ENCODE results near the gene RNF25. TPM values are rescaled to one million over a fixed set of nuclear protein-coding genes. Genes with fewer than 3 reads are reported as not detected.

Gene RNF25
- total RNA-seq, 1 experiment from 2014 or later, result 40.5 TPM

DNA sequence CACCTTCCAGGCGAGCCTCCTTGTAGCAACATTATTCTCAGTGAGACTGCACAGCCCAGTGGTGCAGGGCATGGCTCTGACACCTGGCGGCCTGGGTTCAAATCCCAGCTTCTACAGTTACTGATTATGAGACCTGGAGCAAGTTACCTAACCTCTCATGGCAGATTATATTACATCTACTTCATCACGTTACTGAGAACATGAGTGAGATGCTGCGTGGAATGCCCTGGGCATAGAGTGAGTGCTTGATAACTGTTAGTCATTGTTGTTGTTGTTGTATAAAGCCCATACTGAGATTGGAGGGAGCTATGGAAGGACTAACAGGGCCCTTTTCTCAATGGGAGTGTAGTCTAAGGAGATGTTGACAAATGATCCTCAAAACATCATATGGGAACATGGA, 45.4 kb downstream of the RNF25 start:
- DNase-seq (ENCODE audit: low read depth), result no peak

DNA sequence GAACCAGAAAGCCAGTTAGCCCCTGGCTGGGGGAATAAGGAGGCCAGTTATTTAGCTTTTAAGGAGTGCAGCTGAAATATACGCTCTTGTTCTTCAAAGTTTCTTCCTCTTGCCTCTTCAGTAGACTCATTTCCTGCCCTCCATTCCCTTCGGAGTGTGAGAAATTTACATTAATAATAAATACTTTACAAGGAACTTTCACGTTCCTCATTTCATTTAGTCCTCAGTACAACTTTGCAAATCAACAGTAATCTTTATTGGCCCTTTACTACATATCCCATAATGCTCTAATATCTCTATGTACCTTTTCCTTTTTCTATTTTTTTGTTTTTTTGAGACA, 48.5 kb downstream of the RNF25 start:
- DNase-seq (ENCODE audit: low read depth), result no peak

DNA sequence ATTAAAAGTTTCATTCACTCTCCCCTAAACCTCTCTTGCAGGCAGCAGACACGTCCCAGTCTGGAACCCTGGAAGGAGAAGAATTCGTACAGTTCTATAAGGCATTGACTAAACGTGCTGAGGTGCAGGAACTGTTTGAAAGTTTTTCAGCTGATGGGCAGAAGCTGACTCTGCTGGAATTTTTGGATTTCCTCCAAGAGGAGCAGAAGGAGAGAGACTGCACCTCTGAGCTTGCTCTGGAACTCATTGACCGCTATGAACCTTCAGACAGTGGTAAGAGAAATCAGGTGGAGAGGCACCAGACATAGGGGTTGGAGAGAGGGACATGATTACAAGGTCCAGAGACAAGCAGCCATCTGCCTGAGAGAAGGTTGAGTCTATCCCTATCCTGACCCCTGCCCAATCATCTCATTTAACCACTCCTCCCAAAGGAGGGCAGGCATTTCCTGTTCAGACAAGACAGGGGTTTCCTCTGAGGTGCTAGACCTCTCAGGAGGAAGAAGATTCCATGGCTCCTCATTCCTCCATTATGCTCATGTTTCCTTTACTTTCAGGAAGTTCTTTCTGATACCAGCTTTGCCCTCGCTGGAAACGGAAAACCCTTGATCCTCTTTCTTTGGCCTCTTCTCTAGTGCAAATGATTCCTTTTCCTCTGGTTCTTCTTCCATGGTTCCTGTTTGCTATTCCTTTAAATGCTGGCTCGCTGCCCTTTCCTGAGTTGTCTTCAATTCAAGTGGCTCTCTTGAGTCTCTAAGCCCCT, 49.0 kb downstream of the RNF25 start:
- DNase-seq (ENCODE audit: low read depth), result no peak

DNA sequence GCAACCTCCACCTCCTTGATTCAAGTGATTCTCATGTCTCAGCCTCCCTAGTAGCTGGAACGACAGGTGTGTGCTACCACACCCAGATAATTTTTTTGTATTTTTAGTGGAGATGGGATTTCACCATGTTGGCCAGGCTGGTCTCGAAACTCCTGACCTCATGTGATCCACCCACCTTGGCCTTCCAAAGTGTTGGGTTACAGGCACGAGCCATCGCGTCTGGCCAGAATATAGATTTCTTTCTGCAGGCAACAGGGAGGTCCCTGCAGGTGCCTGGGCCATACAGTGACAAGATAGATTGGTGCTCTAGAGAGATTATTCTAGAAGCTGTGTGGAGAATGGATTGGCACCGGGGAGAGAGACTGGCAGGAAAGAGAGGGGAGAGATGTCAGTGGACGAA, 50.8 kb downstream of the RNF25 start:
- DNase-seq (ENCODE audit: low read depth), result no peak

DNA sequence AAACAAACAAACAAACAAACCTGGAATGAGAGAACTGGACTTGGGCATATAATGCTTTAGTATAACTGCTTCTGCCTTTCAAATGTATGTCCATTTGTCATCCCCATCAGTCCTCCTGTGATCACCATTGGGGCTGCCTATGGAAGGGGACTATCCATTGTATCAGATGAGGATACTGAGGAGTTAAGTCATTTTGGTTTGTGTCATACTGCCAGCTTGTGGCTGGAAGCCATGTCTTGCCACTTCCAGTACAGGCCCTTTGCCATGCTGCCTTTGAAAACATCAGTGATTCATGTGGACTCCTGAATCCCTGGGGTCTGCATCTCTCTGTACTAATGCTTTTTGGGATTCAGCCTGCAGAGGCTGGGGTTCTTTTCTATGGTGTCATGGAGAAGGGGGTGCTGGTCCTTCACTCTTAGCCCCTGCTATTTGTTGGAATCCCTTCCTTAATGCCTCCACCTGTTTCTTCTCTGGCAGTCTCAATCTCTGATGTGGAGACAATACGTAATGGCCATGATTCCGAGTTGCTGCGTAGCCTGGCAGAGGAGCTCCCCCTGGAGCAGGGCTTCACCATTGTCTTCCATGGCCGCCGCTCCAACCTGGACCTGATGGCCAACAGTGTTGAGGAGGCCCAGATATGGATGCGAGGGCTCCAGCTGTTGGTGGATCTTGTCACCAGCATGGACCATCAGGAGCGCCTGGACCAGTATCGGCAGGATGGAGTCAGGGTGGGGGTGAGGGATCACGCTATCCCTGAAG, 53.5 kb downstream of the RNF25 start:
- DNase-seq (ENCODE audit: low read depth), result peak; percentile 50

DNA sequence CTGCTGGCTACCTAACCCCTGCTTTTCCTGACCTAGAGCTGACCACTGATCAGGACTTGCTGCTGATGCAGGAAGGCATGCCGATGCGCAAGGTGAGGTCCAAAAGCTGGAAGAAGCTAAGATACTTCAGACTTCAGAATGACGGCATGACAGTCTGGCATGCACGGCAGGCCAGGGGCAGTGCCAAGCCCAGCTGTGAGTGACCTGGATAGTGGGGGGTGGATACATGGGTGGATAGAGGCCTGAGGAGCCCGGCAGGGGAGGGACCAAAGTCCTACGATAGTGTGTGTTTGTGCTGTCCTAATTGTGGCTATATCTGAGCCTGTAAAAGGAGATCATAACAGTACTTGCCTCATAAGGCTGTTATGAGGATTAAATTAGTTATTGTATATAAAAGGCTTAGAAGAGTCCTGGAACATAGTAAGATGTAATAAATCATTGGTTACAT, 55.9 kb downstream of the RNF25 start:
- no peak for DNase-seq (ENCODE audit: low read depth)

Other genes with a start within 250 kb of the RNF25 start
- 11.1 and 11.9 TPM in 2 replicates for gene USP37, start 103.7 kb downstream of the RNF25 start, total RNA-seq (2014; rRNA removed)
- gene CNOT9, start 103.2 kb downstream of the RNF25 start, total RNA-seq (2014; rRNA removed), result 64.6 and 82.1 TPM in 2 replicates
- 6.6 and 9.5 TPM in 2 replicates for gene PLCD4, start 64.1 kb downstream of the RNF25 start, total RNA-seq (2014; rRNA removed)
- 15.0 and 15.8 TPM in 2 replicates for gene ZNF142, start 12.4 kb downstream of the RNF25 start, total RNA-seq (2014; rRNA removed)
- gene BCS1L, start 12.3 kb downstream of the RNF25 start, total RNA-seq (2014; rRNA removed), result 38.3 and 50.6 TPM in 2 replicates
- 20.3 and 25.8 TPM in 2 replicates for gene STK36, start 84 bp upstream of the RNF25 start, total RNA-seq (2014; rRNA removed)
- 10.1 and 12.1 TPM in 2 replicates for gene TTLL4, start 38.8 kb upstream of the RNF25 start, total RNA-seq (2014; rRNA removed)
- 6.1 TPM in 2 replicates for gene CYP27A1, start 110.1 kb upstream of the RNF25 start, total RNA-seq (2014; rRNA removed)
- 0.46 TPM in 1 of 2 replicates, not detected in the other for gene PRKAG3, start 159.8 kb upstream of the RNF25 start, total RNA-seq (2014; rRNA removed)
- gene WNT6, start 187.8 kb upstream of the RNF25 start, total RNA-seq (2014; rRNA removed), result 0.23 TPM in 1 of 2 replicates, not detected in the other
- gene WNT10A, start 208.8 kb upstream of the RNF25 start, total RNA-seq (2014; rRNA removed), result 0.06 TPM in 1 of 2 replicates, not detected in the other

Data from LHCN-M2 (cell line).